Measurements from ENCODE around the gene NPW.

Gene NPW

DNA sequence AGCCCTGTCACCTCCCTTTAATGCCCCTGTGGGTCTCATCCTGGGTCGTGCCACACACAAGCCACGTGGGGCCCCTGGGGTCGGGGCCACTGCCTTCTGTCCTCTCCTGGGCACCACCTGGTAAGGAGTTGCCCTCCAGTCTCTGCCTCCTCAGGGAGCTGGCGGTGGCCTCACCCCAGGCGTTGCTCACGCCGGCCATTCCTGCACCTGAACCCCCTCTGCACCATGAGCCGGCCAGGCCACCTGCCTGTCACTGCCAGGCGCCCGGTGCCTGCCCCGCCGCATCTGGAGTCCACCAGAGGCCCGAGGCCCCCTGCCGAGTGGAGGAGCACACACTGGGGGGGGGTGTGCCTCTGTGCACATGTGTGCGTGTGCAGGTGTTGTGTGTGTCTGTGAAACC is 17.5 kb downstream of the NPW start:
- no peak for DNase-seq

DNA sequence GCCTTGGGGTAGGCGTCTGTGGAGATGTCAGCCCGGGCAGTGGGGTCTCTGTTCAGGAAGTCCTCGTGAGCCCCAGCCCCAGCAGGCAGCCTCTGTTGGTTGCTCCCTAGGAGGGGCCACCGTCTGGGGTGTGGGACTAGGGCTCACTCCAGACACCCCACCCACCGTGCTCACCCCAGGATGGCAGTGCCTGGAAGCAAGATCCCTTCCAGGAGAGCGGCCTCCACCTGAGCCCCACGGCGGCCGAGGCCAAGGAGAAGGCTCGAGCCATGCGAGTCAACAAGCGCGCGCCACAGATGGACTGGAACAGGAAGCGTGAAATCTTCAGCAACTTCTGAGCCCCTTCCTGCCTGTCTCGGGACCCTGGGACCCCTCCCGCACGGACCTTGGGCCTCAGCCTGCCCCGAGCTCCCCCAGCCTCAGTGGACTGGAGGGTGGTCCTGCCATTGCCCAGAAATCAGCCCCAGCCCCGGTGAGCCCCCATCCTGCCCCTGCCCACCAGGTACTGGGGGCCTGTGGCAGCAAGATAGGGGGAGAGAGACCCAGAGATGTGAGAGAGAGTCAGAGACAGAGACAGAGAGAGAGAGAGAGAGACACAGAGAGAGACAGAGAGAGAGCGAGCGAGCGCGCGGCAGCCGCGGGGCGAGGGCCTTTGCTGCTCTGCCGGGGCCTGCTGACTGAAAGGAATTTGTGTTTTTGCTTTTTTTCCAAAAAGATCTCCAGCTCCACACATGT is 18.2 kb downstream of the NPW start:
- DNase-seq, result no peak

GRCh38 chr16:2038382-2039231 is 19.0 kb downstream of the NPW start:
- DNase-seq, result no peak

GRCh38 chr16:2039274-2040031 is 19.9 kb downstream of the NPW start:
- DNase-seq, result peak; percentile 41

- DNase-seq, result no peak
These were observed 20.6 kb downstream of the NPW start for GRCh38 chr16:2040041-2040786.

GRCh38 chr16:2040787-2041522 is 21.4 kb downstream of the NPW start:
- DNase-seq, result peak; percentile 54

- peak; percentile 89 for DNase-seq
These were observed 22.8 kb downstream of the NPW start for GRCh38 chr16:2042171-2042985.

DNA sequence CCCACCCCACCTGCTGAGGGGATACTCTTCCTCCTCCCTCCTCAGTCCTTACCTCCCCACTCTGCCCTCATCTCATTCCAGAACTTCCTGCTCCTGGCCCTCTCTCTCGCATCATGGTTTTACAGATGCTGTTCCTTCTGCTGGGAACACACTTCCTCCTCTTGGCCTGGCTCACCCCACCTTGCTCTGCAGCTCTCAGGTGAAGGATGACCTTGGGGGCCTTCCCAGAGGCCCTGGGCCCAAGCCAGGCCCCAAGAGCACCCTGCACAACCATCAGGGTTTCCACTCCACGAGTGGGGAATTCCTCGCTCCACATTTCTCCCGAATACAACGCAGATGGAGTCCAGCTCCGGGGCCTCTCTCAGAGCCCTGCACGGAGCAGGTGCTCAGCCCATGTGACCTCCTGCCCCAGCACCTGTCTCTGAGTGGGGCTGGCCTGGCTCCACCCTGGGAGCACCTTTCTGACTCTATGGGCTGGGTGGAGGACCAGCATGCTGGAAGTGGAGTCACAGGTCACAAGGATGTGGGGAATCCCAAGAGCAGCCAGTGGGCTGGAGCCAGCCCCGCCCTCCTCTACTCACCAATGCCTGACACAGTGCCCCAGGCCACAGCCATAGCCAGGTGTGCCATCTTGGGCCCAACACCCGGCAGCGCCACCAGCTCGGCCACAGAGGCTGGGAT is 23.5 kb downstream of the NPW start:
- DNase-seq, result peak; percentile 79

DNA sequence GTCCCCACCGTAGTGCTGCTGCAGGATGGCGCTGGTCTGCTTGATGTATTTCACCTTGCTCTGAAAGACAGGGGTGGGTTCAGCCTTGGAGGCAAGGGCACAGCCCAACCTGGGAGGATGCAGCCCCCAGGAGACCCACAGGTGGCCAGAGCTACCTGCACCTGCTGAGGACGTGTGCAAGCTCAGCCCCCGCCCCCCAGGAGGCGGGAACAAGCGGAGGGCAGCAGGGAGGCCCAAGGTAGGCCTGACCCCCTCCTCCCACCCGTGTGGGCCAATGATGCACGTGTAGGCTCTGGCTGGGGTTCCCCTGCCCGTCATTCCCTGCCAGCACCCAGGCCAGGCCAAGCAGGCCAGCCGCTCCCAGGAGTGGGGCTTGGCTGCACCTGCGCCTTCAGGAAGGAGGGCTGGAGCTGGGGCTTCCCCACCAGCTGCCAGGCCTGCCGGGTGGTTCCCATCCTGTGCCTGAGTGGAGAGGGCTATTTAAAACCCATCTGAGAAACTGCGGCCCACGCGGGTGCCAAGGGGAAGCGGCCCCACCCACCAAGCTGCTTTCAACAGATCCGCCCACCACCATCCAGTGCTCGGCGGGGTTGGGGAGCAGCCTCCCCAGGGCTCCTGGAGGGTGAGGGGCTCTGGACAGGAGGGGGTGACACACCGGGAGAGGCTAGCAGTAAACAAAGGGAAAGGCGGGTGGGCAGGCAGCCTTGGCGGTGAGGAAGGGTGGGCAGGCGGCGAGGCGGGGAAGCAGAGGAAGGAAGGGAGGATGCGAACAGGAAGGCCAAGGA is 24.3 kb downstream of the NPW start:
- DNase-seq, result no peak

- no peak for DNase-seq
These were observed 25.0 kb downstream of the NPW start for GRCh38 chr16:2044541-2044940.

DNA sequence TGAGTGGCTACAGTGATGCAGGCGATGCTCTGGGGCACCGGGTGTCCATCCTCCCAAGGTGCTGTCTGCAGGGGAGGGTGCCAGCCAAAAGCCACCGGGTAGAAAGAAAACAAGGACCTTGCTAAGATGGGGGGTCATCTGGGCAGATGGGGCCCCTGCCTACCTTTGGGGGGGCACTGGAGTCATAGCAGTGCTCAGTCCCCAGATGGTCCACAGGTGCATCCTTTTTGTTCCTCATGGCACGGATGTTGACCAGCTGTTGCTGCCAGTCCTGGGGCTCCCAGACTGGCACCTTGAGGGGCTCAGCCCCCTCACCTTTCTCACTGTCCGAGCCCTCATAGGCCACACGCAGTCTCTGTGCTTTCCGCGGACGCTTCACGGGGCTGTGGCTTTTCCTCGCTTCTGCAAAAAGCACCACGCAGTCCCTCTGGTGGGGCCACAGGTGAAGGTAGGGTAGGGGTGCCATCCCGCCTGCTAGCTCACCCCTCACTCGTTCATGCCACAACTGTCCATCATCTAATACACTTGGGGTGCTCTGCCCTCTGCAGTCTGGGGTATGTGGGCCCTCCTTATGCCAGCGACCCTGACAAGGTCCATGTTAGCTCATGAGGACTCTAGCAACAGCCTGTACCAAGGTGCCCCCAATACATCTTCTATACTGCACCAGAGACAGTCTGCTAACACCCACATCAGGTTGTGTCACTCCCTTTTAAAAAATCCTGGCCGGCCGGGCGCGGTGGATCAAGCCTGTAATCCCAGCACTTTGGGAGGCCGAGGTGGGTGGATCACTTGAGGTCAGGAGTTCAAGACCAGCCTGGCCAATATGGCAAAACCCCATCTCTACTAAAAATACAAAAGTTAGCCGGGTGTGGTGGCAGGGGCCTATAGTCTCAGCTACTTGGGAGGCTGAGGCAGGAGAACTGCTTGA is 26.6 kb downstream of the NPW start:
- DNase-seq, result no peak

DNA sequence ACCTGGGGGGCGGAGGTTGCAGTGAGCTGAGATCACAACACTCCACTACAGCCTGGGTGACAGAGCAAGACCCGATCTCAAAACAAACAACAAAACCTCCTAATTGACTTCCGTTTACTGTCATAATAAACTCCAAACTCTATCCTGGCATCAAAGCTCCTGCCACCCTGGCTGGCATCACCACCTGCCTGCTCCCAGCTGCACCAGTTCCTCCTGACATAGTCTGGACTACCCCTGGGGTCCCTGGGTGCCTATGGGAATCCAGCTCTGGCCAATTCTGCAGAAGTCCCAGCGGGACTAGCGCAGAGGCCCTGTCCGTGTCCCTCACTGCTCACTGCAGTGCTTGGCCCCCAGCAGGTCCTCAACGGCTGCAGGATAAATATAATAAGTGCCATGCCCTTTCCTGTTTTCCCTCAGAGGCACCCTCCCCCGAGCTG is 27.3 kb downstream of the NPW start:
- DNase-seq, result no peak

DNA sequence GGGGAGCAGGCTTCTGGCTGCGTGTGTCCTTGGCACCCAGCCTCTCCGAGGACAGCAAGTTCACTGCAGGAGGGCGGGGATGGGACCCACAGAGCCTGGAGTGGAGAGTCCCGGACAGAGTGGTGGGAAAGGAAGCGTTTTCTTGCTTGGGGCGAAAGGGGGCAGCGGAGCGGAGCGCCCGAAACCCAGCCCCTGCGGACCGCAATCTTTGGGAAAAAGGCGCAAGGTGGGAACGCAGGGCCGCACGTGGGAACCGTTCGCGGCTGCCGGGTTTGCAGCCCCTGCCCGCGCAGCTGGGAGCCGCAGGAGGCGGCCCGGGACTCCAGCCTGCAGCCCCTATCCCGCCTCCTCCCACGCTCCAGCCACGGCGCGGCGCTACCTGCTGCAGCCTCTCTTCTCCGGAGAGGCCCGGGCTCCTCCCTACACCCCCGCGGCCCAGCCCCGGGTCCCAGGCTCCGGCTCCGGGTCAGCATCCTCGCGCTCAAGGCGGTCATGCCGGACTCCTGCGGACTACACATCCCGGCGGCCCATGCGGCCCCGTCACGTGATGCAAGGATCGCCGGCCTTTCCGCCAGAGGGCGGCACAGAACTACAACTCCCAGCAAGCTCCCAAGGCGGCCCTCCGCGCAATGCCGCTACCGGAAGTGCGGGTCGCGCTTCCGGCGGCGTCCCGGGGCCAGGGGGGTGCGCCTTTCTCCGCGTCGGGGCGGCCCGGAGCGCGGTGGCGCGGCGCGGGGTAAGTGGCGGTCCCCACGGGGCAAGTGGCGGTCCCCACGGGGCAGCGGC is 27.9 kb downstream of the NPW start, which contains the start of the genes NTHL1 and TSC2:
Gene NTHL1 (minus strand): TSS at position 505 of the 786 bp plus-strand sequence. CDS start 11 bp downstream, at position 494.
Gene TSC2 (plus strand): TSS at position 656 of the 786 bp plus-strand sequence. CDS start 631 bp downstream, outside the sequence.
- DNase-seq, result peak; percentile 71

GRCh38 chr16:2048116-2048543 is 28.5 kb downstream of the NPW start:
- no peak for DNase-seq

DNA sequence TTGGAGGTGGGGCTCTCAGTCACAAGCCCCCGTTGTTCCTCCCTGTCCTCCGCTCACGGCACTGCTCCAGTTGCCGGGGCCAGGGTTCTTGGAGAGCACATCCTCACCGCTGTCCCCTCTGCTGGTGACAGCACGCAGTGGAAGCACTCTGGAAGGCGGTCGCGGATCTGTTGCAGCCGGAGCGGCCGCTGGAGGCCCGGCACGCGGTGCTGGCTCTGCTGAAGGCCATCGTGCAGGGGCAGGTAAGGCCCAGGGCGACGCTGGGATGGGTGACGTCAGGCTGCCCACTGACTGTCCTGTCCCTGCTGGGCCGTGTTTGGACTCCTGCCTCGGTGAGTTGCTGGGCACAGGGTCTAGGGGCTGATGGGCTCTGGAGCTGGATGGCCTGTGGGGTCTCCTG is 33.6 kb downstream of the NPW start:
- DNase-seq, result no peak

DNA sequence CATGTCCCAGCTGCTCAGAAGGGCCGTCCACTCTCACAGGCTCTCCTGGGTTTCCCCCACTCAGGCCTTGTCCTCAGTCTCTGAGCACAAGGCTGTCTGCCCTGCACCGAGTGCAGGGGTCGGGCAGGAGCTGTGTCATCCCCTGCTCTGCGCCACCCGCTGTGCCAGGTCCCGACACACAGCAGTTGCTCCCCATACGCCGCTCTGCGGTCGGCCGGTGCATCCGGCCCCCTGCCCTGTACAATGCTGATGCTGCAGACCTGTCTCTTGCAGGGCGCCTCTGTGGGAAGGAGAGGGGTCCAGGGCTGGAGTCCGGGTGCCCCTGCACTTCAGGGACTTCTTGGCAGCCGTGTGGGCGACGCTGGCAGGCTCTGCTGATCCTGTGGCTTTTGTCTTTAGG is 34.3 kb downstream of the NPW start:
- DNase-seq, result no peak

DNA sequence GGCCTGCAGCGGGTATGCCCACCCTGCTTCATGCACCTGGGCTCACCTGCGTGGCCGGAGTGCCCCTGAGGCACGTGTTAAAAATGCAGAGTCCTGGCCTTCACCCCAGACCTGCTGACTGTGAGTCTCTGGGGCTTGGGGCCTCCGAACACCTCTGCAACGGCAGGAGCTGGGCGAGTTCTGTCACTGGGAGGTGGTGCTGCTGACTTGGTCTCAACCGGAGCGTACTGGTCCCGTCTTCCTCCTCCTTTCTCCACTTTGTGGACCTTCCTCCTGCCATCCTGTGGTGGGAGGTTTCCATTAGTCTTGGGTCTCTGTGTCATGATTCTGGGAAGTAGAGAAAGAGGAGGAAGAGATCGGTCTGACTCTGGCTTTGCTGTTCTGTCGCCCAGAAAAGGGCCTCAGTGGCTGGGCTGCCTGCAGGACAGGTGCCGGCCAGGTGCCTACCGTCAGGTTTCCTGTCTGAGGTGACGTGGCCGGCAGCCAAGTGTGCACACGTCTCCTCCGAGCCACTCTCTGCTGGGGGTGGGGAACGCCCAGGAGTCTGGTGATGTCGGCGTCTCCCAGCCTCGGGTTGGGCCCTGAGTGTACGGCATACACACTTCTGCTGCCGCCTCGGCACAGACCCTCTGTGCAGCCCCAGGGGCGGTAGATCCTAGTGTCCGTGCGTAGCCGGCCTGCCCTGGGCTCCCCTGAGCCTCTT is 35.1 kb downstream of the NPW start:
- DNase-seq, result peak; percentile 71
